ENCODE results near the gene CENPVL3. TPM values are rescaled to one million over a fixed set of nuclear protein-coding genes. Genes with fewer than 3 reads are reported as not detected.
"Not testable (repeated sequence)": the region's sequence is repeated elsewhere in the genome, so short reads cannot be mapped to it uniquely, and the experiment has no call there.

CENPVL3 gene
- total RNA-seq (2021; ENCODE audit: unreplicated experiment) (not detected), Bru-seq, nascent RNA (not detected), BruChase-seq, experiment 1, labeled RNA remaining after a 6-hour chase (not detected), BruChase-seq, experiment 2, labeled RNA remaining after a 2-hour chase (not detected)
- not detected in 2 replicates for polyA plus RNA-seq (2012)
- long read RNA-seq = 0 reads

- H4K20me1 ChIP-seq (ENCODE audit: insufficient read depth); H3K36me3 ChIP-seq (ENCODE audit: control insufficient read depth in 1 of 2, insufficient read depth in 2 of 2, low read length in 2 of 2); H3K4me3 ChIP-seq (replicated peaks in 1 of 2; ENCODE audit: low read depth in 1 of 2, low read length in 2 of 2); H2AFZ ChIP-seq (ENCODE audit: low read depth, low read length, poor library complexity, severe bottlenecking); H3K4me1 ChIP-seq (ENCODE audit: control insufficient read depth in 1 of 2, insufficient read depth in 2 of 2, low read length in 2 of 2); CTCF ChIA-PET; ATAC-seq; H3K27me3 ChIP-seq (ENCODE audit: insufficient read depth, low read length); DNase-seq (ENCODE audit: low read depth, low spot score); H3K9me3 ChIP-seq (ENCODE audit: control insufficient read depth in 1 of 2, insufficient read depth in 1 of 2, low read depth in 1 of 2, low read length in 2 of 2); H3K79me2 ChIP-seq (ENCODE audit: insufficient read depth, low read length); H3K9me2 ChIP-seq (ENCODE audit: insufficient read depth); H3K9ac ChIP-seq (ENCODE audit: low read length); BruUV-seq (replicated peaks); H3K27ac ChIP-seq (ENCODE audit: low read depth, low read length); POLR2A ChIA-PET; intact Hi-C loops (cut with micrococcal nuclease); H3K4me2 ChIP-seq (ENCODE audit: low read length): not testable (repeated sequence)
- RAD21 ChIA-PET (ENCODE audit: low non-redundant PET in 1 of 2, low total read pairs in 2 of 2, uncharacterized antibody in 2 of 2, unreplicated experiment in 2 of 2) = interaction anchor here in 1 of 2 experiments (0.6 kb wide), 1 partner anchor 9 kb away, joined by 3 read pairs; no protein-coding TSS in a partner anchor
Measured at GRCh38 chrX:51618241-51619155, at the start of gene CENPVL3. CENPVL3 (minus strand) TSS chrX:51618912; CDS start chrX:51618873, 39 bp downstream.

- ATAC-seq = no peak
- TF ChIP-seq JUND (IDR thresholded peaks at IDR 0.05) (no peak), EZH2phosphoT487 (IDR thresholded peaks at IDR 0.05; ENCODE audit: borderline replicate concordance) (no peak), ZBTB33 (IDR thresholded peaks at IDR 0.05; ENCODE audit: extremely low read depth, insufficient replicate concordance, low read length) (no peak), ZNF274 (IDR thresholded peaks at IDR 0.05; ENCODE audit: low read depth, low read length) (no peak), CEBPB (IDR thresholded peaks at IDR 0.05; ENCODE audit: low read depth) (no peak), ATF3 (IDR thresholded peaks at IDR 0.05) (no peak), RAD21 (IDR thresholded peaks at IDR 0.05; ENCODE audit: low read depth) (no peak), POLR2A (IDR thresholded peaks at IDR 0.05; ENCODE audit: borderline replicate concordance, extremely low read depth, insufficient read depth, insufficient read length) (no peak), ELF1 (IDR thresholded peaks at IDR 0.05; ENCODE audit: borderline replicate concordance, low read depth) (no peak), TCF7L2 (IDR thresholded peaks at IDR 0.05; ENCODE audit: borderline replicate concordance, extremely low read depth, insufficient read depth, insufficient read length) (no peak), REST (IDR thresholded peaks at IDR 0.05; ENCODE audit: low read depth) (no peak), FOSL1 (IDR thresholded peaks at IDR 0.05; ENCODE audit: low read depth) (no peak), SIN3A (IDR thresholded peaks at IDR 0.05; ENCODE audit: low read depth) (no peak)
Measured at GRCh38 chrX:51665981-51666380, 47.3 kb upstream of the CENPVL3 start.

More at GRCh38 chrX:51665981-51666380, 47.3 kb upstream of the CENPVL3 start:
- no peak overlapping the region for H3K4me2 ChIP-seq (ENCODE audit: low read length)
- ChIA-PET CTCF (no interaction called here), POLR2A (no interaction called here), RAD21 (ENCODE audit: low non-redundant PET in 1 of 2, low total read pairs in 2 of 2, uncharacterized antibody in 2 of 2, unreplicated experiment in 2 of 2) (no interaction called here)
- no TSS peak for BruUV-seq (replicated peaks)
- no peaks in the 10 kb centered on the region for H4K20me1 ChIP-seq (ENCODE audit: insufficient read depth)
- no peaks in the 10 kb centered on the region for H3K36me3 ChIP-seq (ENCODE audit: control insufficient read depth in 1 of 2, insufficient read depth in 2 of 2, low read length in 2 of 2)
- no peaks in the 10 kb centered on the region for H3K79me2 ChIP-seq (ENCODE audit: insufficient read depth, low read length)
- intact Hi-C loops (cut with micrococcal nuclease) = no loop called here
- H3K9me2 ChIP-seq (ENCODE audit: insufficient read depth) = no peaks in the 10 kb centered on the region
- H3K27me3 ChIP-seq (ENCODE audit: insufficient read depth, low read length) = no peaks in the 10 kb centered on the region
- no peaks in the 10 kb centered on the region for H3K4me1 ChIP-seq (ENCODE audit: control insufficient read depth in 1 of 2, insufficient read depth in 2 of 2, low read length in 2 of 2)
- H3K9me3 ChIP-seq (ENCODE audit: control insufficient read depth in 1 of 2, insufficient read depth in 1 of 2, low read depth in 1 of 2, low read length in 2 of 2) = no peaks in the 10 kb centered on the region
- H3K4me3 ChIP-seq (replicated peaks in 1 of 2; ENCODE audit: low read depth in 1 of 2, low read length in 2 of 2) = no peak overlapping the region
- no peak overlapping the region for H2AFZ ChIP-seq (ENCODE audit: low read depth, low read length, poor library complexity, severe bottlenecking)
- H3K27ac ChIP-seq (ENCODE audit: low read depth, low read length) = no peak overlapping the region
- no peak overlapping the region for H3K9ac ChIP-seq (ENCODE audit: low read length)
- no peak for DNase-seq (ENCODE audit: low read depth, low spot score)
